Cardiac muscle cell (in vitro differentiated cells and primary cell): ENCODE data around the gene CNN1. TPM values are rescaled to one million over a fixed set of nuclear protein-coding genes. Genes with fewer than 3 reads are reported as not detected.

Experiments
- DNase-seq, 2 donors: peaks; one replicate each; pipeline versions ENCODE4 v3.0.0 to v3.0.0-alpha.2; 2010 to 2017; ENCODE audit warnings: low read depth in 1 of 2, low spot score in 1 of 2
- H3K27ac ChIP-seq: fragments of 200-600 bp; sonication (generic); 2 replicates; pipeline ENCODE4 v1.5.1; 2016
- H3K27me3 ChIP-seq: fragments of 200-600 bp; sonication (generic); 2 replicates; pipeline ENCODE4 v1.6.0; 2016; ENCODE audit warnings: control low read depth
- H3K36me3 ChIP-seq: fragments of 200-600 bp; sonication (generic); 2 replicates; pipeline ENCODE4 v1.5.1; 2016; ENCODE audit warnings: control low read depth
- H3K4me1 ChIP-seq: fragments of 200-600 bp; sonication (generic); 2 replicates; pipeline ENCODE4 v1.8.1; 2017; ENCODE audit warnings: low read depth, mild to moderate bottlenecking, mixed run types
- H3K4me3 ChIP-seq: fragments of 200-600 bp; sonication (generic); 2 replicates; pipeline ENCODE4 v1.5.1; 2016; ENCODE audit warnings: mild to moderate bottlenecking
- H3K9me3 ChIP-seq: fragments of 200-600 bp; sonication (generic); 2 replicates; pipeline ENCODE4 v1.5.1; 2017; ENCODE audit warnings: low read depth, mild to moderate bottlenecking, control low read depth
- polyA plus RNA-seq: library from polyadenylated mRNA; unstranded; fragments of >200 nt; fragmentation: Nextera tagmentation; extraction: Ambion mirVana; gene quantifications from 2 replicates; pipeline ENCODE4 v1.2.1, GENCODE V29; 2016
- total RNA-seq: library from RNA; depleted of rRNA; stranded (reverse); fragments of >200 nt; gene quantifications from 2 replicates; pipeline ENCODE4 v1.2.3, GENCODE V29; 2016
- TF ChIP-seq, protein P1 (sequence below): IDR thresholded peaks from 2 replicates; pipeline ENCODE4 v1.5.1; 2012; ENCODE audit warnings: low read depth, mild to moderate bottlenecking, low read length

Gene CNN1
- total and polyA plus RNA-seq, 2 experiments from 2014 or later, result 288 to 388 TPM

- peaks cover 17% of the 10 kb centered on the region for H3K36me3 ChIP-seq
- H3K27me3 ChIP-seq, result no peaks in the 10 kb centered on the region
- TF ChIP-seq, protein P1, sequence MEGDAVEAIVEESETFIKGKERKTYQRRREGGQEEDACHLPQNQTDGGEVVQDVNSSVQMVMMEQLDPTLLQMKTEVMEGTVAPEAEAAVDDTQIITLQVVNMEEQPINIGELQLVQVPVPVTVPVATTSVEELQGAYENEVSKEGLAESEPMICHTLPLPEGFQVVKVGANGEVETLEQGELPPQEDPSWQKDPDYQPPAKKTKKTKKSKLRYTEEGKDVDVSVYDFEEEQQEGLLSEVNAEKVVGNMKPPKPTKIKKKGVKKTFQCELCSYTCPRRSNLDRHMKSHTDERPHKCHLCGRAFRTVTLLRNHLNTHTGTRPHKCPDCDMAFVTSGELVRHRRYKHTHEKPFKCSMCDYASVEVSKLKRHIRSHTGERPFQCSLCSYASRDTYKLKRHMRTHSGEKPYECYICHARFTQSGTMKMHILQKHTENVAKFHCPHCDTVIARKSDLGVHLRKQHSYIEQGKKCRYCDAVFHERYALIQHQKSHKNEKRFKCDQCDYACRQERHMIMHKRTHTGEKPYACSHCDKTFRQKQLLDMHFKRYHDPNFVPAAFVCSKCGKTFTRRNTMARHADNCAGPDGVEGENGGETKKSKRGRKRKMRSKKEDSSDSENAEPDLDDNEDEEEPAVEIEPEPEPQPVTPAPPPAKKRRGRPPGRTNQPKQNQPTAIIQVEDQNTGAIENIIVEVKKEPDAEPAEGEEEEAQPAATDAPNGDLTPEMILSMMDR, result no peak
- H3K4me1 ChIP-seq, result peaks cover 8% of the 10 kb centered on the region
- DNase-seq, result no peak
- H3K9me3 ChIP-seq, result no peaks in the 10 kb centered on the region
- H3K4me3 ChIP-seq, result no peak overlapping the region
- H3K27ac ChIP-seq, result no peak overlapping the region
Measured at GRCh38 chr19:11554160-11554559, 15.5 kb downstream of the CNN1 start.

DNA sequence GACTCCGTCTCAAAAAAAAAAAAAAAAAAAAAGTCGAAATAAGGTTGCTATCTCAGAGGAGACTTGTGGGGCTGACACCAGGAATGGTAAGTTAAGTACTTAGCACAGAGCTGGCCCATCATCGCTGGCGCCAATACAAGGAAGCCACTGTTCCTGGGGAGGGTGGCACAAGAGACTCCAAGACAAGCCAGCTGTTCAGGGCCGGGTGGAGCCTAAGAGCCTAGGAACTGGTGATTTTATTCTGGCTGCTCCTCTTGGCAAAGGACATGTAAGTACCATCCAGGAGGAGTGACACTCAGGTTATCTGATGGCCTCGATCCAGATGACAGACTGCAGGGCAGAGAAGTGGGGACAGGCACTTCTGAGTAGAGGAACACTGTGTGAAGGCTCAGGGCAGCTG, 16.6 kb downstream of the CNN1 start:
- no peaks in the 10 kb centered on the region for H3K27me3 ChIP-seq
- no peaks in the 10 kb centered on the region for H3K9me3 ChIP-seq
- TF ChIP-seq, protein P1, result no peak
- H3K4me3 ChIP-seq, result no peak overlapping the region
- H3K27ac ChIP-seq, result no peak overlapping the region
- no peak for DNase-seq
- H3K4me1 ChIP-seq, result peaks cover 8% of the 10 kb centered on the region
- peaks cover 7% of the 10 kb centered on the region for H3K36me3 ChIP-seq

- Histone ChIP-seq H3K4me1 (peaks cover 8% of the 10 kb centered on the region), H3K9me3 (no peaks in the 10 kb centered on the region), H3K36me3 (peaks cover 7% of the 10 kb centered on the region), H3K27ac (no peak overlapping the region), H3K27me3 (no peaks in the 10 kb centered on the region), H3K4me3 (no peak overlapping the region)
- no peak for DNase-seq
- TF ChIP-seq, protein P1, result no peak
Measured at GRCh38 chr19:11556634-11557420, 18.2 kb downstream of the CNN1 start.

GRCh38 chr19:11558881-11559828, 20.5 kb downstream of the CNN1 start, which contains the start of gene ELOF1:
ELOF1 (minus strand) TSS chr19:11559230; CDS start chr19:11554347, 4,883 bp downstream.
- peak; percentile 99 for DNase-seq
- Histone ChIP-seq H3K36me3 (no peaks in the 10 kb centered on the region), H3K9me3 (no peaks in the 10 kb centered on the region), H3K27me3 (no peaks in the 10 kb centered on the region), H3K4me1 (peaks cover 8% of the 10 kb centered on the region), H3K27ac (peak within 1 kb of the TSS; percentile 74), H3K4me3 (peak within 1 kb of the TSS; percentile 89)
- TF ChIP-seq, protein P1, result peak; percentile 30

DNA sequence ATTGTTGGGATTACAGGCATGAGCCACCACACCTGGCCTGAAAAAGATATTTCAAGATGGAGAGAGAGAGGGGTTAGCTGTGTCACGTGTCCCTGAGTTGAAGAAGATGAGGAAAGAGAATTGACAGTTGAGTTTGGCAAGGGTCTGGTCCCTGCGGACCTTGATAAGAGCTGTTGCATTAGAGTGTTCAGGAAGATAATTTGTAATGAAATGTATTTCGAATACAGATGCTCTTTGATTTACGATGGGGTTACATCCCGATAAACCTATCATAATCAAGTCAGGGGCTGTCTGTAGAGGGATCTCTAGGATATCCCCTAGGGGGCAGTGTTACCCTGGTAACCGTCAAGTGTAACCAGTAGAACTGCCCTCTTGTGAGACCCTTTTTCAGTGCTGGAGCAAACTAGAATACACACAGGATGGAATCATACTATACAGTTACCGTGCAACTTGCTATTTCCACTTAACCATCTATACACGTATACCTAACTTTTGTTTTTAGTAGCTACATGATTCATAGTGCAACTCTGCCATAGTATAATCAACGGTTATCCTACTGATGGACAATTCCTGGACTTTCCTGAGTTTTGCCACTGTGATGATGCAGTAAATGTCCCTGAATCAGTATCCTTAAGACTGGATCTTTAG, 21.9 kb downstream of the CNN1 start:
- peak; percentile 81 to 88 for DNase-seq
- Histone ChIP-seq H3K36me3 (no peaks in the 10 kb centered on the region), H3K4me3 (no peak overlapping the region)

More for the DNA sequence above, 21.9 kb downstream of the CNN1 start:
- Histone ChIP-seq H3K9me3 (no peaks in the 10 kb centered on the region), H3K27ac (no peak overlapping the region), H3K4me1 (peaks cover 8% of the 10 kb centered on the region), H3K27me3 (no peaks in the 10 kb centered on the region)
- TF ChIP-seq, protein P1, result peak; percentile 59
